Endodermal cell (in vitro differentiated cells): ENCODE measurements around the gene GINS2. TPM values are rescaled to one million over a fixed set of nuclear protein-coding genes. Genes with fewer than 3 reads are reported as not detected.

Experiments
- DNase-seq: peaks from one replicate; pipeline ENCODE4 v3.0.0-alpha.2; 2017
- H3K27ac ChIP-seq: 2 replicates; pipeline ENCODE4 v1.5.1; 2013; ENCODE audit warnings: mild to moderate bottlenecking, low read depth, low read length, moderate library complexity
- H3K27me3 ChIP-seq: 2 replicates; pipeline ENCODE4 v1.6.1; 2013; ENCODE audit warnings: mild to moderate bottlenecking, low read length, moderate library complexity; ENCODE audit not compliant: insufficient read depth, control insufficient read depth, poor library complexity, severe bottlenecking
- H3K36me3 ChIP-seq: 2 replicates; pipeline ENCODE4 v1.7.0; 2013; ENCODE audit warnings: mild to moderate bottlenecking, low read length, moderate library complexity; ENCODE audit not compliant: control insufficient read depth, insufficient read depth
- H3K4me1 ChIP-seq: one replicate; pipeline ENCODE4 v1.7.0; 2013; ENCODE audit warnings: low read length; ENCODE audit not compliant: control insufficient read depth, insufficient read depth
- H3K4me3 ChIP-seq: 2 replicates; pipeline ENCODE4 v1.5.1; 2013; ENCODE audit warnings: mild to moderate bottlenecking, low read length, moderate library complexity
- H3K9ac ChIP-seq: 2 replicates; pipeline ENCODE4 v1.6.1; 2013; ENCODE audit warnings: mild to moderate bottlenecking, low read length, moderate library complexity; ENCODE audit not compliant: poor library complexity, severe bottlenecking; ENCODE audit errors: extremely low read depth
- H3K9me3 ChIP-seq: 2 replicates; pipeline ENCODE4 v1.6.1; 2013; ENCODE audit warnings: mild to moderate bottlenecking, low read length, moderate library complexity; ENCODE audit not compliant: control insufficient read depth
- H3K27ac Mint-ChIP-seq: 2 replicates; pipeline ENCODE4 v1.8.0; 2020; ENCODE audit warnings: mixed read lengths
- H3K27me3 Mint-ChIP-seq: 2 replicates; pipeline ENCODE4 v1.8.0; 2021; ENCODE audit warnings: mild to moderate bottlenecking, mixed read lengths; ENCODE audit not compliant: insufficient read depth
- H3K36me3 Mint-ChIP-seq: 2 replicates; pipeline ENCODE4 v1.8.0; 2020; ENCODE audit warnings: low read depth, mixed read lengths
- H3K4me1 Mint-ChIP-seq: 2 replicates; pipeline ENCODE4 v1.8.0; 2020; ENCODE audit warnings: mixed read lengths
- H3K4me3 Mint-ChIP-seq: 2 replicates; pipeline ENCODE4 v1.8.0; 2020; ENCODE audit warnings: mild to moderate bottlenecking, moderate library complexity, mixed read lengths
- H3K9me3 Mint-ChIP-seq: 2 replicates; pipeline ENCODE4 v1.8.0; 2020; ENCODE audit warnings: mild to moderate bottlenecking, mixed read lengths
- WGBS, 2 experiments: methylation state at CpG; one replicate each; pipeline versions ENCODE4 v1.1.5 to v1.1.7; 2013; ENCODE audit warnings: missing lambda C conversion rate in 2 of 2, mixed read lengths in 1 of 2; ENCODE audit not compliant: insufficient coverage in 1 of 2, insufficient read length in 1 of 2; 5-methylcytosine and 5-hydroxymethylcytosine counted together
- total RNA-seq, 2 donors: library from RNA; stranded (reverse); fragmentation: NEBNext Ultra II Directional in 1 of 2; extraction: Animal tissue kit (Norgen Biotek cat#: 25700) in 1 of 2; gene quantifications; 2 replicates in 1 of 2; 3 replicates in 1 of 2; pipeline ENCODE4 v1.2.1, GENCODE V29; 2021
- TF ChIP-seq, protein P1 (sequence below): fragments of 200-600 bp; sonication (generic); conservative IDR thresholded peaks from 2 replicates; pipeline ENCODE4 v1.5.0; 2021; ENCODE audit warnings: antibody characterized with exemption, mild to moderate bottlenecking

Gene GINS2
- total RNA-seq, 2 donors from 2014 or later = 32.8 to 42.3 TPM

DNA sequence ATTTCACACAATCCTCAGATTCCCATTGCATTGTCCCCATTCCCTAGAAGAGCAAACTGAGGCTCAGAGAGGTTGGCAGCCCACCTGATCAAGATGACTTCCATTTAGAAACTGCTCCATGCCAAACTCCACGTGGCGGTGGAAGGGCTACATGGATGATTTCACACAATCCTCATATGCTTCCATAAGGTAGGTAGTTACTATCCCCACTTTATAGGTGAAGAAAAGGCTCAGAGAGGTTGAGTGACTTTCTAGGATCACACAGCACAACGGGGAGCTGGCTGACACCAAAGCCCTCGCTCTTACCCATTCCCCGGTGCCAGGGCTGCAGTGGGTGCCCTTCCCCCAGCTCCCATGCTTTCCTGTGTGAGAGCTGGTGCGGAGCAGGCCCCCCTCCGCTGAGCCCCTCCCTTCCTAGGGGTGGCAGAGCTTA lies 9.7 kb upstream of the GINS2 start:
- H3K4me3 Mint-ChIP-seq = no peak overlapping the region
- TF ChIP-seq, protein P1, sequence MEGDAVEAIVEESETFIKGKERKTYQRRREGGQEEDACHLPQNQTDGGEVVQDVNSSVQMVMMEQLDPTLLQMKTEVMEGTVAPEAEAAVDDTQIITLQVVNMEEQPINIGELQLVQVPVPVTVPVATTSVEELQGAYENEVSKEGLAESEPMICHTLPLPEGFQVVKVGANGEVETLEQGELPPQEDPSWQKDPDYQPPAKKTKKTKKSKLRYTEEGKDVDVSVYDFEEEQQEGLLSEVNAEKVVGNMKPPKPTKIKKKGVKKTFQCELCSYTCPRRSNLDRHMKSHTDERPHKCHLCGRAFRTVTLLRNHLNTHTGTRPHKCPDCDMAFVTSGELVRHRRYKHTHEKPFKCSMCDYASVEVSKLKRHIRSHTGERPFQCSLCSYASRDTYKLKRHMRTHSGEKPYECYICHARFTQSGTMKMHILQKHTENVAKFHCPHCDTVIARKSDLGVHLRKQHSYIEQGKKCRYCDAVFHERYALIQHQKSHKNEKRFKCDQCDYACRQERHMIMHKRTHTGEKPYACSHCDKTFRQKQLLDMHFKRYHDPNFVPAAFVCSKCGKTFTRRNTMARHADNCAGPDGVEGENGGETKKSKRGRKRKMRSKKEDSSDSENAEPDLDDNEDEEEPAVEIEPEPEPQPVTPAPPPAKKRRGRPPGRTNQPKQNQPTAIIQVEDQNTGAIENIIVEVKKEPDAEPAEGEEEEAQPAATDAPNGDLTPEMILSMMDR = no peak
- H3K4me1 ChIP-seq = no peaks in the 10 kb centered on the region
- no peaks in the 10 kb centered on the region for H3K9me3 Mint-ChIP-seq
- H3K36me3 Mint-ChIP-seq = no peaks in the 10 kb centered on the region
- H3K36me3 ChIP-seq = no peaks in the 10 kb centered on the region
- H3K27ac Mint-ChIP-seq = no peak overlapping the region
- peaks cover 4% of the 10 kb centered on the region for H3K27me3 ChIP-seq
- H3K9me3 ChIP-seq = no peaks in the 10 kb centered on the region
- DNase-seq = no peak
- H3K4me1 Mint-ChIP-seq = no peaks in the 10 kb centered on the region
- no peak overlapping the region for H3K27ac ChIP-seq
- no peak overlapping the region for H3K9ac ChIP-seq
- 97% methylated on average over 5 to 7 of the region's 7 CpGs for WGBS, 2 experiments
- no peak overlapping the region for H3K4me3 ChIP-seq
- peaks cover under 1% of the 10 kb centered on the region for H3K27me3 Mint-ChIP-seq

- H3K9me3 Mint-ChIP-seq = no peaks in the 10 kb centered on the region
- no peaks in the 10 kb centered on the region for H3K9me3 ChIP-seq
- TF ChIP-seq, protein P1 = no peak
Observed at GRCh38 chr16:85697431-85697830, 8.7 kb upstream of the GINS2 start.

GRCh38 chr16:85696781-85697180 lies 8.0 kb upstream of the GINS2 start:
- H3K27ac Mint-ChIP-seq = no peak overlapping the region
- TF ChIP-seq, protein P1 = no peak
- H3K27me3 ChIP-seq = peaks cover 4% of the 10 kb centered on the region
- no peaks in the 10 kb centered on the region for H3K9me3 ChIP-seq
- no peak for DNase-seq
- 93 to 95% methylated on average over 16 of the region's 16 CpGs for WGBS, 2 experiments
- no peaks in the 10 kb centered on the region for H3K9me3 Mint-ChIP-seq
- no peaks in the 10 kb centered on the region for H3K4me1 ChIP-seq
- H3K27ac ChIP-seq = no peak overlapping the region
- no peaks in the 10 kb centered on the region for H3K36me3 ChIP-seq
- H3K4me1 Mint-ChIP-seq = no peaks in the 10 kb centered on the region
- no peak overlapping the region for H3K4me3 ChIP-seq
- peaks cover 4% of the 10 kb centered on the region for H3K27me3 Mint-ChIP-seq
- H3K9ac ChIP-seq = no peak overlapping the region
- no peak overlapping the region for H3K4me3 Mint-ChIP-seq
- no peaks in the 10 kb centered on the region for H3K36me3 Mint-ChIP-seq

More at GRCh38 chr16:85697431-85697830, 8.7 kb upstream of the GINS2 start:
- no peak overlapping the region for H3K4me3 ChIP-seq
- Mint-ChIP-seq H3K4me3 (no peak overlapping the region), H3K4me1 (no peaks in the 10 kb centered on the region), H3K36me3 (no peaks in the 10 kb centered on the region), H3K27ac (no peak overlapping the region), H3K27me3 (peaks cover 3% of the 10 kb centered on the region)
- WGBS, 2 experiments = 92 to 94% methylated on average over 12 to 14 of the region's 14 CpGs
- DNase-seq = no peak
- H3K27ac ChIP-seq = no peak overlapping the region
- peaks cover 4% of the 10 kb centered on the region for H3K27me3 ChIP-seq
- H3K4me1 ChIP-seq = no peaks in the 10 kb centered on the region
- no peaks in the 10 kb centered on the region for H3K36me3 ChIP-seq
- no peak overlapping the region for H3K9ac ChIP-seq
